ENCODE results near the gene IL17RC. TPM values are rescaled to one million over a fixed set of nuclear protein-coding genes. Genes with fewer than 3 reads are reported as not detected.
"Not testable (repeated sequence)": the region's sequence is repeated elsewhere in the genome, so short reads cannot be mapped to it uniquely, and the experiment has no call there.

The IL17RC gene
- total and polyA plus RNA-seq, 9 donors = 14.2 to 46.5 (median 35.8) TPM

GRCh38 chr3:9870978-9871377, 45.9 kb upstream of the IL17RC start:
- intact Hi-C loops (cut with DNase I) = no loop called here
- Histone ChIP-seq H3K27ac (no peak overlapping the region), H3K9me3 (no peaks in the 10 kb centered on the region), H3K4me1 (ENCODE audit: insufficient read depth) (peaks cover 3% of the 10 kb centered on the region), H3K27me3 (no peaks in the 10 kb centered on the region), H3K36me3 (no peaks in the 10 kb centered on the region), H3K4me3 (no peak overlapping the region)
- TF ChIP-seq POLR2A (IDR thresholded peaks at IDR 0.05) (no peak), EP300 (IDR thresholded peaks at IDR 0.05) (no peak), CTCF (IDR thresholded peaks at IDR 0.05) (no peak)
- no peak for DNase-seq
- WGBS, 3 donors = 51 to 87% (median 78%) methylated on average over 1 of the region's 1 CpG

- H3K9me3 ChIP-seq; H3K27me3 ChIP-seq; H3K27ac ChIP-seq; DNase-seq; intact Hi-C loops (cut with DNase I); H3K4me3 ChIP-seq; H3K36me3 ChIP-seq; H3K4me1 ChIP-seq (ENCODE audit: insufficient read depth): not testable (repeated sequence)
- 88 to 97% (median 91%) methylated on average over 5 of the region's 5 CpGs for WGBS, 3 donors
Observed at GRCh38 chr3:9872067-9872466, 44.8 kb upstream of the IL17RC start.

- Histone ChIP-seq H3K27me3 (no peaks in the 10 kb centered on the region), H3K9me3 (no peaks in the 10 kb centered on the region), H3K36me3 (no peaks in the 10 kb centered on the region), H3K4me1 (ENCODE audit: insufficient read depth) (no peaks in the 10 kb centered on the region), H3K27ac (no peak overlapping the region), H3K4me3 (no peak overlapping the region)
- TF ChIP-seq EP300 (IDR thresholded peaks at IDR 0.05) = no peak
- TF ChIP-seq CTCF (IDR thresholded peaks at IDR 0.05) = no peak
- no peak for TF ChIP-seq POLR2A (IDR thresholded peaks at IDR 0.05)
- DNase-seq = no peak
- intact Hi-C loops (cut with DNase I) = no loop called here
Observed at GRCh38 chr3:9875448-9875847, 41.5 kb upstream of the IL17RC start.

- intact Hi-C loops (cut with DNase I); H3K27ac ChIP-seq; DNase-seq; H3K4me3 ChIP-seq; H3K4me1 ChIP-seq (ENCODE audit: insufficient read depth); H3K27me3 ChIP-seq; H3K36me3 ChIP-seq; H3K9me3 ChIP-seq: not testable (repeated sequence)
- 80 to 89% (median 87%) methylated on average over 4 of the region's 4 CpGs for WGBS, 3 donors
Observed at GRCh38 chr3:9876255-9876654, 40.6 kb upstream of the IL17RC start.

GRCh38 chr3:9876991-9877390, 39.9 kb upstream of the IL17RC start:
- TF ChIP-seq EP300 (IDR thresholded peaks at IDR 0.05) (no peak), POLR2A (IDR thresholded peaks at IDR 0.05) (no peak), CTCF (IDR thresholded peaks at IDR 0.05) (no peak)
- H3K27me3 ChIP-seq = no peaks in the 10 kb centered on the region
- 88 to 92% (median 91%) methylated on average over 10 to 12 of the region's 12 CpGs for WGBS, 3 donors
- DNase-seq = no peak
- no peaks in the 10 kb centered on the region for H3K36me3 ChIP-seq
- no peaks in the 10 kb centered on the region for H3K9me3 ChIP-seq
- H3K4me3 ChIP-seq = no peak overlapping the region
- no peak overlapping the region for H3K27ac ChIP-seq
- intact Hi-C loops (cut with DNase I) = no loop called here
- no peaks in the 10 kb centered on the region for H3K4me1 ChIP-seq (ENCODE audit: insufficient read depth)

GRCh38 chr3:9878700-9879099, 38.2 kb upstream of the IL17RC start:
- no peak for DNase-seq
- H3K36me3 ChIP-seq = no peaks in the 10 kb centered on the region
- 76 to 79% (median 79%) methylated on average over 5 of the region's 5 CpGs for WGBS, 3 donors
- H3K27me3 ChIP-seq = no peaks in the 10 kb centered on the region
- no peaks in the 10 kb centered on the region for H3K9me3 ChIP-seq
- H3K4me1 ChIP-seq (ENCODE audit: insufficient read depth) = no peaks in the 10 kb centered on the region
- no peak overlapping the region for H3K4me3 ChIP-seq
- no peak overlapping the region for H3K27ac ChIP-seq
- intact Hi-C loops (cut with DNase I) = no loop called here
- TF ChIP-seq CTCF (IDR thresholded peaks at IDR 0.05) (no peak), EP300 (IDR thresholded peaks at IDR 0.05) (no peak), POLR2A (IDR thresholded peaks at IDR 0.05) (no peak)
